Activated CD4-positive, alpha-beta T cell treated with anti-CD3 and anti-CD28 coated beads for 36 hours (primary cell): ENCODE data around the gene PYGB. TPM values are rescaled to one million over a fixed set of nuclear protein-coding genes. Genes with fewer than 3 reads are reported as not detected.

Experiments
- ATAC-seq: fragments of 200-7000 bp; cut with Tn5 transposase; one replicate; pipeline ENCODE4 v1.10.0; 2021; ENCODE audit warnings: mild to moderate bottlenecking, moderate library complexity
- CTCF ChIA-PET: fragments of 350-600 bp; sonication (Branson Sonifier 250); formaldehyde crosslinking; loops from one replicate; lab custom pipeline; 2021; ENCODE audit warnings: antibody characterized with exemption; lab: Charles Lee
- POLR2A ChIA-PET: fragments of 350-600 bp; sonication (Branson Sonifier 250); formaldehyde crosslinking; loops from one replicate; lab custom pipeline; 2021; ENCODE audit warnings: antibody characterized with exemption, inconsistent platforms; lab: Charles Lee
- DNase-seq: peaks from one replicate; pipeline ENCODE4 v3.0.0-alpha.2; 2020
- H3K27ac Mint-ChIP-seq: one replicate; pipeline ENCODE4 v1.8.0; 2021; ENCODE audit warnings: mixed read lengths
- H3K27me3 Mint-ChIP-seq: one replicate; pipeline ENCODE4 v1.8.0; 2021; ENCODE audit warnings: mixed read lengths
- H3K36me3 Mint-ChIP-seq: one replicate; pipeline ENCODE4 v1.8.0; 2021; ENCODE audit warnings: low read depth, mixed read lengths
- H3K4me1 Mint-ChIP-seq: one replicate; pipeline ENCODE4 v1.8.0; 2021; ENCODE audit warnings: mixed read lengths
- H3K4me3 Mint-ChIP-seq: one replicate; pipeline ENCODE4 v1.8.0; 2021; ENCODE audit warnings: mild to moderate bottlenecking, moderate library complexity, mixed read lengths
- H3K9me3 Mint-ChIP-seq: one replicate; pipeline ENCODE4 v1.8.0; 2021; ENCODE audit warnings: low read depth, mixed read lengths
- intact Hi-C, 2 experiments: fragments of 100-400 bp; cut with DNase I in 1 of 2; cut with micrococcal nuclease in 1 of 2; formaldehyde crosslinking; loops; one replicate each; pipeline versions ENCODE4 v1.14.2 to v1.15.1; 2022 to 2024; cut with DNase I, micrococcal nuclease
- total RNA-seq, 2 experiments: library from RNA; stranded (reverse); gene quantifications; one replicate each; pipeline ENCODE4 v1.2.3, GENCODE V29; 2021

Gene PYGB
- total RNA-seq, 2 experiments from 2014 or later = 18.0 to 21.1 TPM

- CTCF ChIA-PET = no interaction called here
- POLR2A ChIA-PET = no interaction called here
- Mint-ChIP-seq H3K9me3 (no peaks in the 10 kb centered on the region), H3K27me3 (no peaks in the 10 kb centered on the region), H3K27ac (no peak overlapping the region), H3K4me3 (no peak overlapping the region), H3K36me3 (peaks cover 6% of the 10 kb centered on the region), H3K4me1 (peaks cover 35% of the 10 kb centered on the region)
- no peak for DNase-seq
- ATAC-seq = no peak
- intact Hi-C loops = loop anchor here in 1 of 2 experiments (5.0 to 10.0 kb wide), 3 partner anchors 256 to 366 kb away; partner anchors contain the start of genes ACSS1, CST7 and NANP
These were observed 65.7 kb downstream of the PYGB start for GRCh38 chr20:25313593-25313992.

GRCh38 chr20:25314497-25315417, 66.9 kb downstream of the PYGB start:
- Mint-ChIP-seq H3K27me3 (no peaks in the 10 kb centered on the region), H3K27ac (no peak overlapping the region), H3K36me3 (peaks cover 6% of the 10 kb centered on the region), H3K4me3 (no peak overlapping the region), H3K9me3 (no peaks in the 10 kb centered on the region), H3K4me1 (peaks cover 28% of the 10 kb centered on the region)
- DNase-seq (no peak), ATAC-seq (no peak)
- intact Hi-C loops = loop anchor here in 1 of 2 experiments (5.0 to 10.0 kb wide), 3 partner anchors 257 to 367 kb away; partner anchors contain the start of genes ACSS1, CST7 and NANP
- ChIA-PET CTCF (no interaction called here), POLR2A (no interaction called here)

- no peak overlapping the region for H3K4me3 Mint-ChIP-seq
- no peak overlapping the region for H3K27ac Mint-ChIP-seq
- H3K36me3 Mint-ChIP-seq = peaks cover 6% of the 10 kb centered on the region
- no peaks in the 10 kb centered on the region for H3K9me3 Mint-ChIP-seq
- no peaks in the 10 kb centered on the region for H3K27me3 Mint-ChIP-seq
- ATAC-seq (no peak), DNase-seq (no peak)
- POLR2A ChIA-PET = no interaction called here
- CTCF ChIA-PET = no interaction called here
- H3K4me1 Mint-ChIP-seq = peaks cover 19% of the 10 kb centered on the region
- intact Hi-C loops = loop anchor here in 1 of 2 experiments (10.0 kb wide), 1 partner anchor 309 kb away; the partner anchor contains the start of gene NANP
These were observed 67.7 kb downstream of the PYGB start for GRCh38 chr20:25315418-25316210.

- no peak for ATAC-seq
- Mint-ChIP-seq H3K27ac (no peak overlapping the region), H3K9me3 (no peaks in the 10 kb centered on the region), H3K4me3 (no peak overlapping the region), H3K4me1 (peaks cover 9% of the 10 kb centered on the region), H3K36me3 (peaks cover 10% of the 10 kb centered on the region), H3K27me3 (no peaks in the 10 kb centered on the region)
- DNase-seq = no peak
- CTCF ChIA-PET = no interaction called here
- intact Hi-C loops = loop anchor here in 1 of 2 experiments (10.0 kb wide), 1 partner anchor 308 kb away; the partner anchor contains the start of gene NANP
- POLR2A ChIA-PET = no interaction called here
These were observed 68.8 kb downstream of the PYGB start for GRCh38 chr20:25316506-25317190.

- H3K27ac Mint-ChIP-seq = no peak overlapping the region
- H3K27me3 Mint-ChIP-seq = no peaks in the 10 kb centered on the region
- no peak overlapping the region for H3K4me3 Mint-ChIP-seq
- peaks cover 14% of the 10 kb centered on the region for H3K36me3 Mint-ChIP-seq
- intact Hi-C loops = loop anchor here in 1 of 2 experiments (10.0 kb wide), 1 partner anchor 307 kb away; the partner anchor contains the start of gene NANP
- peaks cover 6% of the 10 kb centered on the region for H3K4me1 Mint-ChIP-seq
- POLR2A ChIA-PET = no interaction called here
- CTCF ChIA-PET = no interaction called here
- no peak for ATAC-seq
- H3K9me3 Mint-ChIP-seq = no peaks in the 10 kb centered on the region
- no peak for DNase-seq
These were observed 69.6 kb downstream of the PYGB start for GRCh38 chr20:25317351-25318075.

- Mint-ChIP-seq H3K9me3 (no peaks in the 10 kb centered on the region), H3K27ac (no peak overlapping the region), H3K4me1 (peaks cover 5% of the 10 kb centered on the region), H3K4me3 (no peak overlapping the region), H3K27me3 (no peaks in the 10 kb centered on the region), H3K36me3 (peaks cover 10% of the 10 kb centered on the region)
- intact Hi-C loops = loop anchor here in 1 of 2 experiments (10.0 kb wide), 1 partner anchor 306 kb away; the partner anchor contains the start of gene NANP
- DNase-seq (no peak), ATAC-seq (no peak)
- ChIA-PET CTCF (no interaction called here), POLR2A (interaction anchor here (0.6 kb wide), 1 partner anchor 29 kb away, joined by 3 read pairs; no protein-coding TSS in a partner anchor)
These were observed 70.8 kb downstream of the PYGB start for GRCh38 chr20:25318471-25319240.

GRCh38 chr20:25319241-25320034, 71.6 kb downstream of the PYGB start:
- POLR2A ChIA-PET = interaction anchor here (0.6 kb wide), 1 partner anchor 30 kb away, joined by 3 read pairs; no protein-coding TSS in a partner anchor
- no peaks in the 10 kb centered on the region for H3K27me3 Mint-ChIP-seq
- peaks cover 2% of the 10 kb centered on the region for H3K4me1 Mint-ChIP-seq
- intact Hi-C loops = loop anchor here in 1 of 2 experiments (10.0 kb wide), 1 partner anchor 305 kb away; the partner anchor contains the start of gene NANP
- ATAC-seq = no peak
- CTCF ChIA-PET = no interaction called here
- H3K27ac Mint-ChIP-seq = no peak overlapping the region
- no peak overlapping the region for H3K4me3 Mint-ChIP-seq
- no peaks in the 10 kb centered on the region for H3K9me3 Mint-ChIP-seq
- DNase-seq = no peak
- H3K36me3 Mint-ChIP-seq = peaks cover 10% of the 10 kb centered on the region

GRCh38 chr20:25320035-25320800, 72.3 kb downstream of the PYGB start:
- peaks cover 2% of the 10 kb centered on the region for H3K4me1 Mint-ChIP-seq
- no peak overlapping the region for H3K27ac Mint-ChIP-seq
- H3K27me3 Mint-ChIP-seq = no peaks in the 10 kb centered on the region
- ATAC-seq (no peak), DNase-seq (no peak)
- ChIA-PET POLR2A (no interaction called here), CTCF (interaction anchor here (2.0 kb wide), 1 partner anchor 27 kb away, joined by 4 read pairs; no protein-coding TSS in a partner anchor)
- no peaks in the 10 kb centered on the region for H3K9me3 Mint-ChIP-seq
- intact Hi-C loops = no loop called here
- peaks cover 10% of the 10 kb centered on the region for H3K36me3 Mint-ChIP-seq
- no peak overlapping the region for H3K4me3 Mint-ChIP-seq
